Loucy (cell line): ENCODE data around the gene PDE4D.

ENCODE experiments used
- H2AFZ ChIP-seq: fragments of 200-600 bp; sonication (generic); 2 replicates; pipeline ENCODE4 v1.6.0; 2016; ENCODE audit warnings: antibody characterized with exemption, mild to moderate bottlenecking, low read length, moderate library complexity
- H3F3A ChIP-seq: fragments of 200-600 bp; 2 replicates; pipeline ENCODE4 v1.6.0; 2016; ENCODE audit warnings: antibody characterized with exemption, low read depth, mild to moderate bottlenecking
- H3K27me3 ChIP-seq: fragments of 200-600 bp; sonication (generic); 2 replicates; pipeline ENCODE4 v1.6.1; 2014; ENCODE audit warnings: low read length, mild to moderate bottlenecking; ENCODE audit not compliant: insufficient read depth, poor library complexity, severe bottlenecking
- H3K36me3 ChIP-seq: fragments of 200-600 bp; sonication (generic); 2 replicates; pipeline ENCODE4 v1.6.1; 2016; ENCODE audit warnings: low read length; ENCODE audit not compliant: insufficient read depth
- H3K4me1 ChIP-seq: fragments of 200-600 bp; sonication (generic); 2 replicates; pipeline ENCODE4 v1.5.1; 2014; ENCODE audit warnings: low read length, mild to moderate bottlenecking; ENCODE audit not compliant: insufficient read depth, poor library complexity, severe bottlenecking
- H3K4me2 ChIP-seq: fragments of 200-600 bp; sonication (generic); 2 replicates; pipeline ENCODE4 v1.6.0; 2014; ENCODE audit warnings: antibody characterized with exemption, low read length, low read depth, mild to moderate bottlenecking; ENCODE audit not compliant: poor library complexity, severe bottlenecking
- H3K4me3 ChIP-seq: fragments of 200-600 bp; sonication (generic); 2 replicates; pipeline ENCODE4 v1.5.1; 2014; ENCODE audit warnings: low read length, mild to moderate bottlenecking, mixed read lengths; ENCODE audit not compliant: poor library complexity, severe bottlenecking
- H3K79me2 ChIP-seq: fragments of 200-600 bp; sonication (generic); 2 replicates; pipeline ENCODE4 v1.6.1; 2014; ENCODE audit warnings: low read length; ENCODE audit not compliant: insufficient read depth
- H3K9ac ChIP-seq: fragments of 200-600 bp; sonication (generic); 2 replicates; pipeline ENCODE4 v1.6.0; 2014; ENCODE audit warnings: mild to moderate bottlenecking, low read depth, low read length, moderate library complexity; ENCODE audit not compliant: poor library complexity, severe bottlenecking
- H3K9me2 ChIP-seq: fragments of 200-600 bp; sonication (generic); replicated peaks from 2 replicates; pipeline ENCODE4 v1.6.1; 2016; ENCODE audit warnings: low read depth, low read length, mixed read lengths
- H3K9me3 ChIP-seq: fragments of 200-600 bp; sonication (generic); 2 replicates; pipeline ENCODE4 v1.6.1; 2014; ENCODE audit warnings: mild to moderate bottlenecking, antibody characterized with exemption, low read length, low read depth; ENCODE audit not compliant: insufficient read depth
- H4K20me1 ChIP-seq: fragments of 200-600 bp; sonication (generic); 2 replicates; pipeline ENCODE4 v1.6.0; 2014; ENCODE audit warnings: antibody characterized with exemption, low read length, mild to moderate bottlenecking; ENCODE audit not compliant: insufficient read depth, poor library complexity, severe bottlenecking
- CTCF ChIP-seq: fragments of 200-600 bp; sonication (generic); conservative IDR thresholded peaks from 2 replicates; pipeline ENCODE4 v1.5.1; 2014; ENCODE audit warnings: mild to moderate bottlenecking, antibody characterized with exemption, low read length
- EZH2phosphoT487 ChIP-seq: fragments of 200-600 bp; IDR thresholded peaks from 2 replicates; pipeline ENCODE4 v1.6.1; 2018; ENCODE audit warnings: antibody characterized with exemption, mild to moderate bottlenecking, moderate library complexity, borderline replicate concordance

Gene PDE4D

GRCh38 chr5:59390074-59390659 is 503.4 kb downstream of the PDE4D start:
- no peaks in the 10 kb centered on the region for H4K20me1 ChIP-seq
- H2AFZ ChIP-seq = no peak overlapping the region
- no peak overlapping the region for H3K4me2 ChIP-seq
- H3F3A ChIP-seq = no peaks in the 10 kb centered on the region
- TF ChIP-seq CTCF (peak; percentile 76), EZH2phosphoT487 (no peak)
- H3K4me1 ChIP-seq = no peaks in the 10 kb centered on the region
- H3K36me3 ChIP-seq = no peaks in the 10 kb centered on the region
- no peaks in the 10 kb centered on the region for H3K9me3 ChIP-seq
- H3K9ac ChIP-seq = no peak overlapping the region
- H3K79me2 ChIP-seq = no peaks in the 10 kb centered on the region
- no peaks in the 10 kb centered on the region for H3K27me3 ChIP-seq
- H3K4me3 ChIP-seq = no peak overlapping the region
- H3K9me2 ChIP-seq = no peaks in the 10 kb centered on the region

GRCh38 chr5:59387127-59387526 is 506.4 kb downstream of the PDE4D start:
- no peak overlapping the region for H3K9ac ChIP-seq
- H2AFZ ChIP-seq = no peak overlapping the region
- no peaks in the 10 kb centered on the region for H3K9me3 ChIP-seq
- no peaks in the 10 kb centered on the region for H3F3A ChIP-seq
- no peaks in the 10 kb centered on the region for H3K4me1 ChIP-seq
- H3K4me2 ChIP-seq = no peak overlapping the region
- no peak overlapping the region for H3K4me3 ChIP-seq
- TF ChIP-seq EZH2phosphoT487 (no peak), CTCF (no peak)
- H3K9me2 ChIP-seq = no peaks in the 10 kb centered on the region
- H3K27me3 ChIP-seq = no peaks in the 10 kb centered on the region
- no peaks in the 10 kb centered on the region for H3K79me2 ChIP-seq
- H3K36me3 ChIP-seq = no peaks in the 10 kb centered on the region
- no peaks in the 10 kb centered on the region for H4K20me1 ChIP-seq

- H3K4me2 ChIP-seq = no peak overlapping the region
- H2AFZ ChIP-seq = peak overlapping the region; percentile 51; the same call in 1 of the 2 replicates
- H4K20me1 ChIP-seq = no peaks in the 10 kb centered on the region
- no peaks in the 10 kb centered on the region for H3K9me3 ChIP-seq
- H3F3A ChIP-seq = no peaks in the 10 kb centered on the region
- H3K4me1 ChIP-seq = no peaks in the 10 kb centered on the region
- no peak overlapping the region for H3K4me3 ChIP-seq
- TF ChIP-seq EZH2phosphoT487 (no peak), CTCF (no peak)
- H3K9me2 ChIP-seq = no peaks in the 10 kb centered on the region
- no peaks in the 10 kb centered on the region for H3K36me3 ChIP-seq
- no peaks in the 10 kb centered on the region for H3K79me2 ChIP-seq
- H3K27me3 ChIP-seq = no peaks in the 10 kb centered on the region
- no peak overlapping the region for H3K9ac ChIP-seq
Observed at GRCh38 chr5:59385700-59386099, 507.8 kb downstream of the PDE4D start.
